ENCODE data around the gene ATP13A5. TPM values are rescaled to one million over a fixed set of nuclear protein-coding genes. Genes with fewer than 3 reads are reported as not detected.
A peak's percentile ranks its signal among the peaks of the same experiment; 100 is the strongest.

ATP13A5 gene
- total and polyA plus RNA-seq, 2 donors = not detected

DNA sequence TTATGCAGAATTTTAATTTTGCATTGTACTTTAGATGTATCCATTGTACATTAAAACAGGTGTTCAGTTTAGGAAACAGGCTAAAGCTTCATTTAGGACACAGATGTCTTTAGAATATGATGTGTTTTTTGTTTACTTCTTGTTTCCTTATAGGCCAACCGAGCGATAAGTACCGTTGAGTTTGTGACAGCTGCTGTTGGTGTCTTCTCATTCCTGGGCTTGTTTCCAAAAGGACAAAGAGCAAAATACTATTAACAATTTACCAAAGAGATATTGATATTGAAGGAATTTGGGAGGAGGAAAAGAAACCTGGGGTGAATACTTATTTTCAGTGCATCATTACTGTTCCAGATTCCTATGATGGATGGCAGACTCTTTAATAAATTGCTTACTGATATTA, 108.1 kb downstream of the ATP13A5 start:
- DNase-seq (ENCODE audit: extremely low spot score) = no peak
- Histone ChIP-seq H3K27ac (ENCODE audit: low read depth) (no peak overlapping the region), H3K36me3 (ENCODE audit: insufficient read depth) (no peaks in the 10 kb centered on the region), H3K4me3 (ENCODE audit: low read depth, low read length) (no peak overlapping the region), H3K4me1 (ENCODE audit: insufficient read depth) (no peaks in the 10 kb centered on the region)
- WGBS = 38% methylated on average over 3 of the region's 3 CpGs

DNA sequence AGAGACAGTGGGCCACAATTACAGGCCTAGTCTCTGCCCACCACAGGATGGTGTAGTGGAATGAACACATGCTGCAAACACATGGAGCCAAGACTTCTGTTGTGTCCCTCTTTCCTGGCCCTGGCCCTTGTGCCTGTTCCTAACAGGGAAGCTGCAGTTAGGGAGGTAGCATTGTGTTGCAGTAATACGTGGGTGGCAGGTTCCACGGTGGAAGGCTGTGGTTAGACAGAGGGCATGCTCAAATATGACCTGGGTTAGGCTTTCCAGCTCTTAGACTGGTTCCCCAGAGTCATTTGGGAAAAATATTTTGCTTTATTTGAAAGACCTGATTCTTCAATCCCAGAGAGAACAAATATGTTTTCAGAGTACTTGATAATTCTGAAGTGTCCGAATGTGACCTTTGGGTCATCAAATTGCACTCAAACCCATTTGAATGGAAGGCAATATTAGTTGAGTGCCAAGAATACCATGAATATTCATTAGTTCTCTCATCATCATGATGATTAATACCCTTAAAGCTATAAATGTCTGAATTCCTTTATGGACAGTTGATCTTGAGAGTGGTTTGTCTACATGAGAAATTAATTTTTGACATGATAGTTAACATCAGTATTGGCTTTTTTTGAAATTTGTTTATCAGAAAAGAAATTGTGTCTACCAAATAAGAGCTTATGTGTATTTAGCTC, 109.1 kb downstream of the ATP13A5 start:
- 88% methylated on average over 3 of the region's 3 CpGs for WGBS
- no peaks in the 10 kb centered on the region for H3K36me3 ChIP-seq (ENCODE audit: insufficient read depth)
- no peak overlapping the region for H3K4me3 ChIP-seq (ENCODE audit: low read depth, low read length)
- H3K27ac ChIP-seq (ENCODE audit: low read depth) = no peak overlapping the region
- H3K4me1 ChIP-seq (ENCODE audit: insufficient read depth) = no peaks in the 10 kb centered on the region
- no peak for DNase-seq (ENCODE audit: extremely low spot score)

DNA sequence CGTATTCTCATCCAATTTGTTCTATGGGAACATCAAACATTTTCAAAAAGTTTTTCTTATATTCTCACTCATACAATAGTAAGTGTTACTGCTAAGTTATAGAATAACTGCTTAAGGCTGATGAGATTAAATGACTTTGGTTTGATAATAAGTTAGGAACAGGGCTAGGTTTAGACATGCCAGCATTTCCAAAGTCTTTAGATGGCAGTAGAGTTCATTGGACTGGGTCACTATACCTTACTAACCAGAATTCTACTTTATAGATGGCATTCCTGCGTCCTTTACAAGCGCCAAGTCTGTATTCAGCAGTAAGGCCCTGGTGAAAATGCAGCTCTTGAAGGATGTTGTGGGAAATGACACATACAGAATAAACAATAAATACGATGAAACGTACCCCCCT, 115.8 kb downstream of the ATP13A5 start:
- DNase-seq (ENCODE audit: extremely low spot score) = no peak
- Histone ChIP-seq H3K36me3 (ENCODE audit: insufficient read depth) (no peaks in the 10 kb centered on the region), H3K27ac (ENCODE audit: low read depth) (no peak overlapping the region), H3K4me1 (ENCODE audit: insufficient read depth) (no peaks in the 10 kb centered on the region), H3K4me3 (ENCODE audit: low read depth, low read length) (no peak overlapping the region)
- 88% methylated on average over 5 of the region's 5 CpGs for WGBS

DNA sequence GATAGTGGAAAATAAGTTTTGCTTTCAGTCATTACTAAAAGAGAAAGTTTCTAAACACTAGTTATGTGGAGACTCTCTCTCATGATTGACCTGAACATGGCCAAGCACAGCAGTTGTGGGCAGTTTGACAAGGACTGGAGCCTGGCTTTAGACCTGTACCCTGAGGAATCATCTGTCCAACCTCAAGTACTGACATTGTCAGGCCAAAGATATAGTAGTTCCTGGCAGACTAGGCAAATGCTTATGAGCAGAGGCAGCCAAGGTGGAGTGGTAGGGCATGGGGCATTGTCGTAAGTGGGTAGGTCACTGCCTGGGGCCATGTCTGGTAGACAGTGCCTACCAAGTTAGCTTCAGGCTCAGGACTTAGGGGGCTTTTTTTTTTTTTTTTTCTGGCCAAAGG, 116.6 kb downstream of the ATP13A5 start:
- DNase-seq (ENCODE audit: extremely low spot score) = no peak
- no peaks in the 10 kb centered on the region for H3K4me1 ChIP-seq (ENCODE audit: insufficient read depth)
- H3K4me3 ChIP-seq (ENCODE audit: low read depth, low read length) = no peak overlapping the region
- no peaks in the 10 kb centered on the region for H3K36me3 ChIP-seq (ENCODE audit: insufficient read depth)
- 98% methylated on average over 1 of the region's 1 CpG for WGBS
- H3K27ac ChIP-seq (ENCODE audit: low read depth) = no peak overlapping the region

DNA sequence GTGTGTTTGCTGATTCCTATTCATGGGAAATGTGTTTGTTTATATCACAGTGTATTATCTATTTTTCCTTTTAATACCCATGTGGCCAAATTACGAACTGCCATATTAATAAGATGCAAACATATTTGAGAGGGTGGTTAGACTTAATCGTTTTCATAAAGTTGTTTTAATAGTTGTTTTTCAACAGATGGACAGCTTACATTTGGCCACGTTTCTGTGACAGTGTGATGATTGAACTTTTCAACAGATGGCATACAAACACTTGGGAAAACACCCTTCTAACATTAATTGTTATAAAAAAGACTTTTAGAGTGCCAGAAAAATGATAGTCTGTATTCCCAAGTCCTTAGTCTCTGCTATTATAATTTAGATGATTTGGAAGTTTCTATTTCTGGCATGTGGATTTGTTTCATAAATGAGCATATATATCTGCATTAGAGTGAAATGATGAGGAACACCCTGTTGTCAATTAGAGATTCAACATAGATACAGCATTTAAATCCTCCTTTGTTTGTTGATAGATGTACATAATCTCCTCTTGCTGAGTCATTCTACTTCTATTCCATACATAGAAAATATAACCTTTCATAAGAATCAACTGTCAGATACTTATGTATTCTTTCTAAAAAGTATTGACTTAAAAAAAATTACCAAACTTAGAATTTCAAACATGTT, 124.4 kb downstream of the ATP13A5 start:
- no peaks in the 10 kb centered on the region for H3K4me1 ChIP-seq (ENCODE audit: insufficient read depth)
- 60% methylated on average over 3 of the region's 3 CpGs for WGBS
- H3K4me3 ChIP-seq (ENCODE audit: low read depth, low read length) = no peak overlapping the region

DNA sequence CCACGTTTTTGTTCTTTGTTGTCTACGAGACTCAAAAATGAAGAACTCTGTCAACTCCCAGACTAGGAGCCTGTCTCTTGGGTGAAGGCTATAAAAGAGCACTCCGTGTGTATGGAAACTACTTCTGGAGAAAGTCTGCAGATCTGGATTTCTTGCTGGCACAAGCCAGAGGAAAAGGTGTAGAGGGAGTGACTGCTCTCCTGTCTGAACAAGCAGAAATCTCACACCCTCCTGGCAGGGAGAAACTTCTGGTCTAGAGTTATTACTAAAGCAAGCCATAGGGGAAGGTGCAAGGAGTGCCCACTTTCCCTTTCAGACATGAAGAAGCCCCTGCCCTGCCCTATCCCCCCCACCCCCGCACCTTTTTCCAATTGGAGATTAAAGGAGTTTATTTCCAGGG, 128.1 kb downstream of the ATP13A5 start:
- no peak overlapping the region for H3K27ac ChIP-seq (ENCODE audit: low read depth)
- H3K4me1 ChIP-seq (ENCODE audit: insufficient read depth) = no peaks in the 10 kb centered on the region
- H3K4me3 ChIP-seq (ENCODE audit: low read depth, low read length) = no peak overlapping the region
- H3K36me3 ChIP-seq (ENCODE audit: insufficient read depth) = no peaks in the 10 kb centered on the region
- WGBS = 82% methylated on average over 4 of the region's 4 CpGs
- DNase-seq (ENCODE audit: extremely low spot score) = no peak

More for the DNA sequence above, 124.4 kb downstream of the ATP13A5 start:
- no peak for DNase-seq (ENCODE audit: extremely low spot score)
- Histone ChIP-seq H3K27ac (ENCODE audit: low read depth) (no peak overlapping the region), H3K36me3 (ENCODE audit: insufficient read depth) (no peaks in the 10 kb centered on the region)

DNA sequence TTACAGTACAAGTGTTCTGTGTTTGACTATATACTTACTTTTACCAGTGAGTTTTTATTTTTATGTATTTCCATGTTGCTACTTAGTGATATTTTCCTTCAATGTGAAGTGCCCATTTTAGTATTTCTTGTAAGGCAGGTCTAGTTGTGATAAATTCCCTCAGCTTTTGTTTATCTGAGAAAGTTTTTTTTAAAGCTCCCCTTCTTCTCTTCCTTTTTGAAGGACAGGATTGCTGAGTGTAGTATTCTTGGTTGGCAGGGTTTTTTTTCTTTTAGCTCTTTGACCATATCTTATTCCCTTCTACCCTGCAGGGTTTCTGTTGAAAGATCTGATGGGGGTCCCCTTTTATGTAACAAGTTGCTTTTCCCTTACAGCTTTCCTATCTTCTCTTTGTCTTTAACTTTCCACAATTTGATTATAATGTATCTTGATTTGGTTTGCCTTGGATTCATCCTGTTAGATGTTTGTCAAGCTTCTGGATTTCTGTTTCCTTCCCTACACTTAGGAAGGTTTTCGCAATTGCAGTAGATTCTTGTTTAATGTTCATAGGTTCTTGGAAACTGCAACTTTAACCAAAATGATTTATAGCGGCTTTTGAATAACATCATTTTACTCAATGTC, 129.6 kb downstream of the ATP13A5 start:
- DNase-seq (ENCODE audit: extremely low spot score) = no peak
- Histone ChIP-seq H3K36me3 (ENCODE audit: insufficient read depth) (no peaks in the 10 kb centered on the region), H3K4me3 (ENCODE audit: low read depth, low read length) (no peak overlapping the region), H3K4me1 (ENCODE audit: insufficient read depth) (no peaks in the 10 kb centered on the region), H3K27ac (ENCODE audit: low read depth) (no peak overlapping the region)
- WGBS = 46% methylated on average over 2 of the region's 2 CpGs

DNA sequence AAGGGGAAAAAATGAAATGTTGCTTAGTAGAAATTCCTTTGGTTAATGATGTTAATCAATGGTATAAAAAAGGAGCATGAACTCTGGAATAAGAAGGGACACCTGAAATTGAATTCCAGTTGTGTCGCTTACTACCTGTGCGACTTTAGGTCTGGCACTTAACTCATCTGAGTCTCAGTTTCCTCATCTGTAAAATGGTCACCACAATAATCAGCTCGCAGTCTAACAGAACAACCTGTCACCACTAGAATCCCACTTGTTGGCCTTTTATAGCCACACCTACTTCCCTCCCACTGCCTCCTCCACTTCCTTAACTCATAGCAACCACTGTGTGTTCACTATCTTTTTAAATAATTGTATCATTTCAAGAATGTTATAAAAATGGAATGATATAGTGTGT, 135.0 kb downstream of the ATP13A5 start:
- WGBS = 93% methylated on average over 3 of the region's 3 CpGs
- no peak overlapping the region for H3K27ac ChIP-seq (ENCODE audit: low read depth)
- no peaks in the 10 kb centered on the region for H3K36me3 ChIP-seq (ENCODE audit: insufficient read depth)
- no peak overlapping the region for H3K4me3 ChIP-seq (ENCODE audit: low read depth, low read length)
- DNase-seq (ENCODE audit: extremely low spot score) = no peak
- H3K4me1 ChIP-seq (ENCODE audit: insufficient read depth) = no peaks in the 10 kb centered on the region

DNA sequence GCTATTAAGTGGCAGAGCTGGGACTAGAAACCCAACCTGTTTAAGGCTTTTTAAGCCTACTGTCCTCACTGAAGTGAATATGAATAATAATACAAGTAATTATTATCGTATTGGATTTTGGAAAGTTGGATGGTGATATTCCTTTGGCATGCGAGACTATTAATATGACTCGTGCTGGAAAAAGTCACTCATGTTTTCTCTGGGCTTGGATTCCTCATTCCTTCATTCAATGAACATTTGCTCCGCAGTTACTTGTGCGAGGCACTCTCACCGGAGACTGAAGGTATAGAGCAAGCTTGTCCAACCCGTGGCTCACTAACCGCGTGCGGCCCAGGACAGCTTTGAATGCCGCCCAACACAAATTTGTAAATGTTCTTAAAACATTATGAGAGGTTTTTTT, 136.8 kb downstream of the ATP13A5 start:
- Histone ChIP-seq H3K27ac (ENCODE audit: low read depth) (no peak overlapping the region), H3K4me1 (ENCODE audit: insufficient read depth) (no peaks in the 10 kb centered on the region), H3K4me3 (ENCODE audit: low read depth, low read length) (no peak overlapping the region), H3K36me3 (ENCODE audit: insufficient read depth) (no peaks in the 10 kb centered on the region)
- no peak for DNase-seq (ENCODE audit: extremely low spot score)
- 80% methylated on average over 11 of the region's 11 CpGs for WGBS

DNA sequence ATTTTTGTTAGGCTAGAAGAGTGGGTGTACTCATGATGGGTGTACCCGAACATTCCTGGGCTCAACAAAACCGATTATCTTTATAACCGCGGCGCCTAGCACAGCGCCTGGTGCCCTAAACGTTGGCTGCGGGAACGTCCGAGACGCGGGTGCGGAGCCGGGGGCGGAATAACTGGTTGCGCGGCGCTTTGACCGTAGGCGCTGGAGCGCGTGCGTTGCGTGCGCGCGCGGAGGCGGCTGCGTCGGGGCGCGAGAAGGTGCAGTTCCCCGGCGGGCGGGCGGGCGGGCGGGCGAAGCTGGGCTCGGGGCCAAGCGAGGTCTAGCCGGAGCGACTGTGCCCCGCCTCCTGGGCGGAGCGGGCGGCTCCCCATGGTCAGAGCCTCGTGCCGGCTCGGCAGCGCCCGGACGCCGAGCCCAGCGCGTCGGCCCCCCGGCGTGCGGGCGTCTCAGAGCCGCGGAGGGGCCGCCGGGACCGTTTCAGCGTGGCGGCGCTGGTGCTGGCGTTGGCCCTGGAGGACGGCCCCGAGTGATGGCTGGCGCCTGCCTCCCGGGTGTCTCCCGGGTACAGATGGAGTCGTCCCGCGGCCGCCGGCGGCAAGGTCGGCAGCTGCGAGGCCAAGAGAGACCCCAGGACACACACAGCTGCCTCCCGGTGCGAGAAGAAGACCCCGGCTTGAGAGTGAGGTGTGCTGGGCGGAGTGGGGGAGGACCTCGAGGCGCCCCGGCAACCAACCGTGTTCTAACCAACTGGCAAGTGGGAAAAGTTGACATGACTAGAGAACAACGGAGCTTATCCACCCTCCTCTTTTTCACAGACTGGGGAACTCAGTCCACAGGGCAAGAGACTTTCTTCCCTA, 137.5 kb downstream of the ATP13A5 start, which contains the start of gene PLAAT1:
PLAAT1 (plus strand) TSS at position 373 of the 857 bp plus-strand sequence. CDS start 14,429 bp downstream, outside the sequence.
- H3K36me3 ChIP-seq (ENCODE audit: insufficient read depth) = no peaks in the 10 kb centered on the region
- DNase-seq (ENCODE audit: extremely low spot score) = peak; percentile 21
- no peak within 1 kb of the TSS for H3K27ac ChIP-seq (ENCODE audit: low read depth)
- H3K4me3 ChIP-seq (ENCODE audit: low read depth, low read length) = peak within 1 kb of the TSS; percentile 39
- H3K4me1 ChIP-seq (ENCODE audit: insufficient read depth) = no peaks in the 10 kb centered on the region
- WGBS = under 1% methylated on average over 93 of the region's 93 CpGs

DNA sequence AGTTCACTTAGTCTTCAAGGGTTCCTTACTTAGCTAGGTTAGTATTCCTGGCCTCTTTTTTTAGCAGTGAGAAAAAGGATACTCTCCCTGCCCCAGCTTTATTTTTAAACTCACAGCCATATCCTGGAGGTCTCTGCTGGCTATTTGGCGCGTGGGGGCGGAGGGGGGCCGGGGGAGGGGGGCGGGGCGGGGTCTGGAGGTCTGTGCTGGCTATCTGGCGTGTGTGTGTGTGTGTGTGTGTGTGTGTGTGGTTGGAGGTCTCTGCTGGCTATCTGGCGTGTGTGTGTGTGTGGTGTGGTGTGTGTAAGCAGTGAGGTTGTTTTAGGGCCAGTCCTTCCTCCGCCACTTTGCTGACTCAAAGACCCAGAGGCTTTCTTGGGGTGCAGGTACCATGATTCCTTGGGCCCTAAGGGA, 138.1 kb downstream of the ATP13A5 start:
- DNase-seq (ENCODE audit: extremely low spot score) = peak; percentile 14
- Histone ChIP-seq H3K4me1 (ENCODE audit: insufficient read depth) (no peaks in the 10 kb centered on the region), H3K27ac (ENCODE audit: low read depth) (no peak overlapping the region), H3K36me3 (ENCODE audit: insufficient read depth) (no peaks in the 10 kb centered on the region), H3K4me3 (ENCODE audit: low read depth, low read length) (no peak overlapping the region)
- 1% methylated on average over 9 of the region's 9 CpGs for WGBS

DNA sequence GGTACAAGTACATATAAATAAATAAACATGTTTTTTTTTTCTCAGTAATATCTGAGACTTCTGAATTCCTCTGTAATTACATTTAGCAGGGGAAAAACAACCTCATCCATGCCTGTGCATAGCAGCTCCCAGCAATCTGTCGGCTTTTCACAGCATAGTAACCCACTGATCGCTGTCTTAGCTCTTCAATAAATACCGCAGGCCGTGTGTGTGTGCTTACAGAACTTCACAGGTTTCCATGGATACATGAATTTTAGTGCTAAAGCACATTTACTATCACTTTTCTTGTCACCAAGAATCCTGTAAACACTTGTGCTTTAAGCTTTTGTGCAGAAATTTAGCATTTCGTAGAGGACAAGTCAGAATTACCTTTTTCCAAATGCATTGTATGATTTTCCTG, 141.5 kb downstream of the ATP13A5 start:
- WGBS = 47% methylated on average over 5 of the region's 5 CpGs
- H3K4me1 ChIP-seq (ENCODE audit: insufficient read depth) = no peaks in the 10 kb centered on the region
- H3K4me3 ChIP-seq (ENCODE audit: low read depth, low read length) = no peak overlapping the region
- H3K36me3 ChIP-seq (ENCODE audit: insufficient read depth) = no peaks in the 10 kb centered on the region
- no peak overlapping the region for H3K27ac ChIP-seq (ENCODE audit: low read depth)
- DNase-seq (ENCODE audit: extremely low spot score) = no peak

DNA sequence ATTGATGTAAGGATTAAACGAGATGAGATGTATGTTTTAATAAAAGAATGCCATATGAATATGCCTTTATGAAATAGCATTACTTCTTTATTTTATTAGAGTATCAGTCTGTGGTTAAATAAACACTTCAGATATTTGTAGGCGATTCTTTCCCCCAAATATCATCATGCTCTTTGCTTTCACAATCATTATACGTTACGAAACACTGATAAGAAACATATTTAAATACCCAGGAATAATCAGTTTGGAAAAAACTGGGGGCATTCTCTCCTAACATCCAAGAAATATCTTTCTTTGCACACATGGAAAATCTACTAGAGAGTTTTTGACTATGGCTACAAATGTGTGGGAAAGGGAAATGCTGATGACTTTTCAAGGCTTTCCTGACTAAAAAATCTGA, 142.0 kb downstream of the ATP13A5 start:
- 29% methylated on average over 4 of the region's 4 CpGs for WGBS

More for the DNA sequence above, 142.0 kb downstream of the ATP13A5 start:
- Histone ChIP-seq H3K4me3 (ENCODE audit: low read depth, low read length) (no peak overlapping the region), H3K4me1 (ENCODE audit: insufficient read depth) (no peaks in the 10 kb centered on the region), H3K27ac (ENCODE audit: low read depth) (no peak overlapping the region), H3K36me3 (ENCODE audit: insufficient read depth) (no peaks in the 10 kb centered on the region)
- no peak for DNase-seq (ENCODE audit: extremely low spot score)
